Measurements from ENCODE around the gene CADM2.

- no peak for TF ChIP-seq CTCF (conservative IDR thresholded peaks at IDR 0.05; ENCODE audit: low read depth in 2 of 2)
- TF ChIP-seq ETS1 (IDR thresholded peaks at IDR 0.05): no peak
- TF ChIP-seq REST (IDR thresholded peaks at IDR 0.05; ENCODE audit: unreplicated experiment): no peak
- TF ChIP-seq EZH2phosphoT487 (IDR thresholded peaks at IDR 0.05; ENCODE audit: unreplicated experiment): no peak
Observed at GRCh38 chr3:86073799-86074198, 1115.0 kb downstream of the CADM2 start.
